WTC11 (cell line): Measurements from ENCODE around the gene PARD3B. TPM values are rescaled to one million over a fixed set of nuclear protein-coding genes. Genes with fewer than 3 reads are reported as not detected.

Experiments
- ATAC-seq: fragments of 200-7000 bp; cut with Tn5 transposase; 2 replicates; pipeline ENCODE4 v1.10.0; 2021; ENCODE audit warnings: mild to moderate bottlenecking, moderate library complexity
- CTCF ChIA-PET: fragments of 300-600 bp; sonication (Branson Sonifier 250); formaldehyde crosslinking; loops from one replicate; lab custom pipeline; 2021; ENCODE audit warnings: antibody characterized with exemption; lab: Charles Lee
- POLR2A ChIA-PET: fragments of 350-600 bp; sonication (Branson Sonifier 250); formaldehyde crosslinking; loops from one replicate; lab custom pipeline; 2021; ENCODE audit warnings: antibody characterized with exemption; lab: Charles Lee
- DNase-seq: peaks from one replicate; pipeline ENCODE4 v3.0.0; 2021; ENCODE audit warnings: low spot score
- H3K27ac Mint-ChIP-seq: 2 replicates; pipeline ENCODE4 v1.8.0; 2021; ENCODE audit warnings: mixed read lengths
- H3K27me3 Mint-ChIP-seq: 2 replicates; pipeline ENCODE4 v1.8.0; 2021; ENCODE audit warnings: low read depth, mild to moderate bottlenecking, moderate library complexity, mixed read lengths
- H3K36me3 Mint-ChIP-seq: 2 replicates; pipeline ENCODE4 v1.8.0; 2021; ENCODE audit warnings: mixed read lengths
- H3K4me1 Mint-ChIP-seq: 2 replicates; pipeline ENCODE4 v1.8.0; 2022; ENCODE audit warnings: mixed read lengths
- H3K4me3 Mint-ChIP-seq: 2 replicates; pipeline ENCODE4 v1.8.0; 2021; ENCODE audit warnings: mild to moderate bottlenecking, moderate library complexity, mixed read lengths
- H3K9me3 Mint-ChIP-seq: 2 replicates; pipeline ENCODE4 v1.8.0; 2021; ENCODE audit warnings: mixed read lengths
- ATF1 ChIP-seq: sonication (generic); formaldehyde crosslinking; IDR thresholded peaks from 2 replicates; pipeline ENCODE4 v1.8.1; 2023; ENCODE audit warnings: mild to moderate bottlenecking, moderate library complexity, missing genetic modification reagents
- CREB1 ChIP-seq: sonication (generic); formaldehyde crosslinking; IDR thresholded peaks from 2 replicates; pipeline ENCODE4 v1.8.0; 2023; ENCODE audit warnings: mild to moderate bottlenecking, missing genetic modification reagents
- CREM ChIP-seq: sonication (generic); formaldehyde crosslinking; IDR thresholded peaks from 2 replicates; pipeline ENCODE4 v1.8.1; 2022; ENCODE audit warnings: mild to moderate bottlenecking, missing genetic modification reagents, moderate library complexity
- ERG ChIP-seq: fragments of 250-450 bp; sonication (Bioruptor Pico); IDR thresholded peaks from 2 replicates; pipeline ENCODE4 v1.8.0; 2021; ENCODE audit warnings: mild to moderate bottlenecking
- GTF2I ChIP-seq: fragments of 250-450 bp; sonication (Bioruptor Pico); conservative IDR thresholded peaks from 2 replicates; pipeline ENCODE4 v1.4.0; 2021; ENCODE audit warnings: mild to moderate bottlenecking
- IRF1 ChIP-seq: sonication (generic); formaldehyde crosslinking; IDR thresholded peaks from 2 replicates; pipeline ENCODE4 v1.8.0; 2023; ENCODE audit warnings: missing genetic modification reagents
- JAZF1 ChIP-seq: fragments of 250-450 bp; sonication (Bioruptor Pico); IDR thresholded peaks from 2 replicates; pipeline ENCODE4 v1.9.0; 2021; ENCODE audit warnings: moderate library complexity, mild to moderate bottlenecking, inconsistent platforms
- NFATC4 ChIP-seq: fragments of 250-450 bp; sonication (Bioruptor Pico); IDR thresholded peaks from 2 replicates; pipeline ENCODE4 v1.9.0; 2021; ENCODE audit warnings: mild to moderate bottlenecking
- NR3C1 ChIP-seq: sonication (generic); formaldehyde crosslinking; conservative IDR thresholded peaks from 2 replicates; pipeline ENCODE4 v1.8.1; 2023; ENCODE audit warnings: low read depth, mild to moderate bottlenecking, missing genetic modification reagents
- PREB ChIP-seq: sonication (generic); formaldehyde crosslinking; IDR thresholded peaks from 2 replicates; pipeline ENCODE4 v1.8.1; 2022; ENCODE audit warnings: mild to moderate bottlenecking, missing genetic modification reagents, moderate library complexity, borderline replicate concordance
- TCF7 ChIP-seq: sonication (generic); formaldehyde crosslinking; IDR thresholded peaks from 2 replicates; pipeline ENCODE4 v1.8.0; 2022; ENCODE audit warnings: mild to moderate bottlenecking, low read depth, missing genetic modification reagents, moderate library complexity
- TEAD1 ChIP-seq: sonication (generic); formaldehyde crosslinking; IDR thresholded peaks from 2 replicates; pipeline ENCODE4 v1.8.0; 2022; ENCODE audit warnings: mild to moderate bottlenecking, missing genetic modification reagents
- TP53 ChIP-seq: sonication (generic); formaldehyde crosslinking; IDR thresholded peaks from 2 replicates; pipeline ENCODE4 v1.8.1; 2023; ENCODE audit warnings: mild to moderate bottlenecking, missing genetic modification reagents
- total RNA-seq: library from RNA; stranded (reverse); gene quantifications from 3 replicates; pipeline ENCODE4 v1.2.3, GENCODE V29; 2021
- TF ChIP-seq, protein P1 (sequence below): sonication (generic); formaldehyde crosslinking; IDR thresholded peaks from 2 replicates; pipeline ENCODE4 v1.8.1; 2023; ENCODE audit warnings: mild to moderate bottlenecking, missing genetic modification reagents, moderate library complexity
- TF ChIP-seq, protein P2 (sequence below): fragments of 250-450 bp; sonication (Bioruptor Pico); IDR thresholded peaks from 2 replicates; pipeline ENCODE4 v1.9.0; 2021; ENCODE audit warnings: mild to moderate bottlenecking
- TF ChIP-seq, protein P3 (sequence below): sonication (generic); formaldehyde crosslinking; IDR thresholded peaks from 2 replicates; pipeline ENCODE4 v1.8.0; 2023; ENCODE audit warnings: missing genetic modification reagents, mild to moderate bottlenecking, borderline replicate concordance

PARD3B gene
- total RNA-seq, 1 experiment from 2014 or later = 5.6 TPM

GRCh38 chr2:204754898-204755297 lies 209.6 kb downstream of the PARD3B start:
- Mint-ChIP-seq H3K27me3 (no peaks in the 10 kb centered on the region), H3K27ac (no peak overlapping the region), H3K4me1 (peaks cover 13% of the 10 kb centered on the region), H3K4me3 (no peak overlapping the region), H3K36me3 (no peaks in the 10 kb centered on the region), H3K9me3 (no peaks in the 10 kb centered on the region)
- TF ChIP-seq, protein P1, sequence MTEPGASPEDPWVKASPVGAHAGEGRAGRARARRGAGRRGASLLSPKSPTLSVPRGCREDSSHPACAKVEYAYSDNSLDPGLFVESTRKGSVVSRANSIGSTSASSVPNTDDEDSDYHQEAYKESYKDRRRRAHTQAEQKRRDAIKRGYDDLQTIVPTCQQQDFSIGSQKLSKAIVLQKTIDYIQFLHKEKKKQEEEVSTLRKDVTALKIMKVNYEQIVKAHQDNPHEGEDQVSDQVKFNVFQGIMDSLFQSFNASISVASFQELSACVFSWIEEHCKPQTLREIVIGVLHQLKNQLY = no peak
- TF ChIP-seq PREB (no peak), ATF1 (CRISPR knock-in tag) (no peak), IRF1 (CRISPR knock-in tag) (no peak)
- CTCF ChIA-PET = no interaction called here
- no peak for DNase-seq
- POLR2A ChIA-PET = no interaction called here
- ATAC-seq = no peak

- TF ChIP-seq NR3C1 = no peak
- TF ChIP-seq, protein P2, sequence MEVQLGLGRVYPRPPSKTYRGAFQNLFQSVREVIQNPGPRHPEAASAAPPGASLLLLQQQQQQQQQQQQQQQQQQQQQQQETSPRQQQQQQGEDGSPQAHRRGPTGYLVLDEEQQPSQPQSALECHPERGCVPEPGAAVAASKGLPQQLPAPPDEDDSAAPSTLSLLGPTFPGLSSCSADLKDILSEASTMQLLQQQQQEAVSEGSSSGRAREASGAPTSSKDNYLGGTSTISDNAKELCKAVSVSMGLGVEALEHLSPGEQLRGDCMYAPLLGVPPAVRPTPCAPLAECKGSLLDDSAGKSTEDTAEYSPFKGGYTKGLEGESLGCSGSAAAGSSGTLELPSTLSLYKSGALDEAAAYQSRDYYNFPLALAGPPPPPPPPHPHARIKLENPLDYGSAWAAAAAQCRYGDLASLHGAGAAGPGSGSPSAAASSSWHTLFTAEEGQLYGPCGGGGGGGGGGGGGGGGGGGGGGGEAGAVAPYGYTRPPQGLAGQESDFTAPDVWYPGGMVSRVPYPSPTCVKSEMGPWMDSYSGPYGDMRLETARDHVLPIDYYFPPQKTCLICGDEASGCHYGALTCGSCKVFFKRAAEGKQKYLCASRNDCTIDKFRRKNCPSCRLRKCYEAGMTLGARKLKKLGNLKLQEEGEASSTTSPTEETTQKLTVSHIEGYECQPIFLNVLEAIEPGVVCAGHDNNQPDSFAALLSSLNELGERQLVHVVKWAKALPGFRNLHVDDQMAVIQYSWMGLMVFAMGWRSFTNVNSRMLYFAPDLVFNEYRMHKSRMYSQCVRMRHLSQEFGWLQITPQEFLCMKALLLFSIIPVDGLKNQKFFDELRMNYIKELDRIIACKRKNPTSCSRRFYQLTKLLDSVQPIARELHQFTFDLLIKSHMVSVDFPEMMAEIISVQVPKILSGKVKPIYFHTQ = no peak
- no peaks in the 10 kb centered on the region for H3K27me3 Mint-ChIP-seq
- no peak overlapping the region for H3K27ac Mint-ChIP-seq
- POLR2A ChIA-PET = no interaction called here
- peaks cover 32% of the 10 kb centered on the region for H3K9me3 Mint-ChIP-seq
- DNase-seq (no peak), ATAC-seq (no peak)
- H3K4me1 Mint-ChIP-seq = no peaks in the 10 kb centered on the region
- no peak overlapping the region for H3K4me3 Mint-ChIP-seq
- CTCF ChIA-PET = no interaction called here
- peaks cover 33% of the 10 kb centered on the region for H3K36me3 Mint-ChIP-seq
These were observed 218.9 kb downstream of the PARD3B start for GRCh38 chr2:204763974-204764703.

GRCh38 chr2:204770735-204771134 lies 225.5 kb downstream of the PARD3B start:
- CTCF ChIA-PET = no interaction called here
- H3K27ac Mint-ChIP-seq = no peak overlapping the region
- no peaks in the 10 kb centered on the region for H3K4me1 Mint-ChIP-seq
- 0 out of 2 replicates have a peak, but pooled peaks cover under 1% of the 10 kb centered on the region for H3K9me3 Mint-ChIP-seq
- H3K27me3 Mint-ChIP-seq = no peaks in the 10 kb centered on the region
- POLR2A ChIA-PET = no interaction called here
- H3K4me3 Mint-ChIP-seq = no peak overlapping the region
- ATAC-seq (no peak), DNase-seq (no peak)
- H3K36me3 Mint-ChIP-seq = no peaks in the 10 kb centered on the region; the same call in 1 of the 2 replicates
- no peak for TF ChIP-seq NR3C1
- TF ChIP-seq TP53 (CRISPR knock-in tag) = no peak
- TF ChIP-seq JAZF1 (CRISPR knock-in tag) = no peak
- no peak for TF ChIP-seq TEAD1
- TF ChIP-seq ERG (CRISPR knock-in tag) = no peak
- TF ChIP-seq CREM (CRISPR knock-in tag) = no peak
- no peak for TF ChIP-seq GTF2I
- TF ChIP-seq, protein P1 = no peak
- no peak for TF ChIP-seq TCF7 (CRISPR knock-in tag)
- TF ChIP-seq NFATC4 (CRISPR knock-in tag) = no peak
- TF ChIP-seq, protein P3, sequence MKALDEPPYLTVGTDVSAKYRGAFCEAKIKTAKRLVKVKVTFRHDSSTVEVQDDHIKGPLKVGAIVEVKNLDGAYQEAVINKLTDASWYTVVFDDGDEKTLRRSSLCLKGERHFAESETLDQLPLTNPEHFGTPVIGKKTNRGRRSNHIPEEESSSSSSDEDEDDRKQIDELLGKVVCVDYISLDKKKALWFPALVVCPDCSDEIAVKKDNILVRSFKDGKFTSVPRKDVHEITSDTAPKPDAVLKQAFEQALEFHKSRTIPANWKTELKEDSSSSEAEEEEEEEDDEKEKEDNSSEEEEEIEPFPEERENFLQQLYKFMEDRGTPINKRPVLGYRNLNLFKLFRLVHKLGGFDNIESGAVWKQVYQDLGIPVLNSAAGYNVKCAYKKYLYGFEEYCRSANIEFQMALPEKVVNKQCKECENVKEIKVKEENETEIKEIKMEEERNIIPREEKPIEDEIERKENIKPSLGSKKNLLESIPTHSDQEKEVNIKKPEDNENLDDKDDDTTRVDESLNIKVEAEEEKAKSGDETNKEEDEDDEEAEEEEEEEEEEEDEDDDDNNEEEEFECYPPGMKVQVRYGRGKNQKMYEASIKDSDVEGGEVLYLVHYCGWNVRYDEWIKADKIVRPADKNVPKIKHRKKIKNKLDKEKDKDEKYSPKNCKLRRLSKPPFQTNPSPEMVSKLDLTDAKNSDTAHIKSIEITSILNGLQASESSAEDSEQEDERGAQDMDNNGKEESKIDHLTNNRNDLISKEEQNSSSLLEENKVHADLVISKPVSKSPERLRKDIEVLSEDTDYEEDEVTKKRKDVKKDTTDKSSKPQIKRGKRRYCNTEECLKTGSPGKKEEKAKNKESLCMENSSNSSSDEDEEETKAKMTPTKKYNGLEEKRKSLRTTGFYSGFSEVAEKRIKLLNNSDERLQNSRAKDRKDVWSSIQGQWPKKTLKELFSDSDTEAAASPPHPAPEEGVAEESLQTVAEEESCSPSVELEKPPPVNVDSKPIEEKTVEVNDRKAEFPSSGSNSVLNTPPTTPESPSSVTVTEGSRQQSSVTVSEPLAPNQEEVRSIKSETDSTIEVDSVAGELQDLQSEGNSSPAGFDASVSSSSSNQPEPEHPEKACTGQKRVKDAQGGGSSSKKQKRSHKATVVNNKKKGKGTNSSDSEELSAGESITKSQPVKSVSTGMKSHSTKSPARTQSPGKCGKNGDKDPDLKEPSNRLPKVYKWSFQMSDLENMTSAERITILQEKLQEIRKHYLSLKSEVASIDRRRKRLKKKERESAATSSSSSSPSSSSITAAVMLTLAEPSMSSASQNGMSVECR (CRISPR knock-in tag) = no peak
- no peak for TF ChIP-seq CREB1 (CRISPR knock-in tag)
